ENCODE results near the gene TEN1. TPM values are rescaled to one million over a fixed set of nuclear protein-coding genes. Genes with fewer than 3 reads are reported as not detected.

The TEN1 gene
- total and polyA plus RNA-seq, 2 of the 13 experiments (the other 11 are each of a cell fraction or from before 2014, with no cell fraction given) = 18.0 to 21.3 TPM

GRCh38 chr17:76017481-76018339 lies 38.7 kb downstream of the TEN1 start:
- H3K79me2 ChIP-seq (ENCODE audit: insufficient read depth, low read length) = no peaks in the 10 kb centered on the region
- ATAC-seq (no peak), DNase-seq (ENCODE audit: low spot score) (no peak), FAIRE-seq (no peak)
- TF ChIP-seq SOX6 (IDR thresholded peaks at IDR 0.05) (no peak), SOX6 (CRISPR knock-in tag; IDR thresholded peaks at IDR 0.05) (no peak), ZNF274 (CRISPR knock-in tag; IDR thresholded peaks at IDR 0.05) (no peak), MED13 (CRISPR knock-in tag; IDR thresholded peaks at IDR 0.05) (no peak), ZNF142 (CRISPR knock-in tag; IDR thresholded peaks at IDR 0.05) (no peak), ZNF788 (CRISPR knock-in tag; IDR thresholded peaks at IDR 0.05; ENCODE audit: borderline replicate concordance) (no peak), PAF1 (CRISPR knock-in tag; IDR thresholded peaks at IDR 0.05) (no peak)
- no peaks in the 10 kb centered on the region for H4K20me1 ChIP-seq (ENCODE audit: insufficient read depth, low read length)
- BruUV-seq (replicated peaks) = no TSS peak
- intact Hi-C loops (cut with micrococcal nuclease; ENCODE audit: unreplicated experiment) = no loop called here
- no peaks in the 10 kb centered on the region for H3K27me3 ChIP-seq (ENCODE audit: control insufficient read depth in 1 of 2, insufficient read depth in 2 of 2, low read length in 2 of 2)
- WGBS (ENCODE audit: low lambda C conversion rate) = 93% methylated on average over 19 of the region's 21 CpGs
- no peak overlapping the region for H3K4me2 ChIP-seq (ENCODE audit: low read depth, low read length)
- H3K4me1 ChIP-seq (ENCODE audit: insufficient read depth, low read length) = peaks cover 5% of the 10 kb centered on the region; the same call in 1 of the 2 replicates
- H3K9me3 ChIP-seq (ENCODE audit: low read length) = no peaks in the 10 kb centered on the region
- in situ Hi-C loops (cut with HindIII; ENCODE audit: extremely low pct_ligation_motif_present, low pct_unique_long_range_greater_than_20kb) = no loop called here
- ChIA-PET CTCF (ENCODE audit: low intra/inter-chr PET ratio, low total read pairs) (no interaction called here), POLR2A (no interaction called here)
- H3K9ac ChIP-seq (ENCODE audit: insufficient read depth, low read depth, low read length) = no peak overlapping the region
- H2AFZ ChIP-seq (ENCODE audit: low read length) = no peak overlapping the region
- peaks cover 1 to 8% of the 10 kb centered on the region in 2 experiments; a peak in 3 of 5 replicates for H3K36me3 ChIP-seq (replicated peaks in 1 of 2; ENCODE audit: control insufficient read depth in 1 of 2, insufficient read depth in 2 of 2, low read length in 2 of 2)
- no peak overlapping the region for H3K4me3 ChIP-seq (replicated peaks in 1 of 3; ENCODE audit: insufficient read depth in 1 of 3, low read depth in 2 of 3, low read length in 3 of 3)
- H3K27ac ChIP-seq (ENCODE audit: extremely low read length, insufficient read depth, low read length) = no peak overlapping the region

Data from HepG2 (cell line).